NCI-H524 (cell line): ENCODE data around the gene RPS6KB1.
"Not testable (repeated sequence)": the region's sequence is repeated elsewhere in the genome, so short reads cannot be mapped to it uniquely, and the experiment has no call there.

Experiments
- DNase-seq, 2 experiments: peaks; one replicate each; lab custom pipeline; 2025; lab: John Stamatoyannopoulos, UW

Gene RPS6KB1

GRCh38 chr17:59941131-59941530, 48.2 kb downstream of the RPS6KB1 start:
- no peak for DNase-seq

GRCh38 chr17:59946433-59946832, 53.5 kb downstream of the RPS6KB1 start:
- DNase-seq: peak in 1 of 2 experiments; percentile 4

- DNase-seq: not testable (repeated sequence)
Observed at GRCh38 chr17:59947310-59947709, 54.4 kb downstream of the RPS6KB1 start.

GRCh38 chr17:59950049-59950448, 57.1 kb downstream of the RPS6KB1 start:
- no peak for DNase-seq

GRCh38 chr17:59954856-59955255, 61.9 kb downstream of the RPS6KB1 start:
- DNase-seq: no peak

GRCh38 chr17:59959574-59959973, 66.7 kb downstream of the RPS6KB1 start:
- DNase-seq: not testable (repeated sequence)

GRCh38 chr17:59962739-59963318, 69.9 kb downstream of the RPS6KB1 start:
- DNase-seq: no peak

GRCh38 chr17:59963738-59964481, 71.0 kb downstream of the RPS6KB1 start:
- peak; percentile 35 to 53 for DNase-seq

- peak; percentile 64 to 85 for DNase-seq
Observed at GRCh38 chr17:59964482-59965328, 71.8 kb downstream of the RPS6KB1 start, which contains the start of gene RNFT1. RNFT1 (minus strand) TSS chr17:59964740; CDS start chr17:59964663, 77 bp downstream.

GRCh38 chr17:59971771-59972170, 78.8 kb downstream of the RPS6KB1 start:
- not testable (repeated sequence) for DNase-seq

- no peak for DNase-seq
Observed at GRCh38 chr17:59972778-59973177, 79.9 kb downstream of the RPS6KB1 start.

GRCh38 chr17:59973483-59973882, 80.6 kb downstream of the RPS6KB1 start:
- not testable (repeated sequence) for DNase-seq

GRCh38 chr17:59975166-59975565, 82.2 kb downstream of the RPS6KB1 start:
- DNase-seq: not testable (repeated sequence)

- not testable (repeated sequence) for DNase-seq
Observed at GRCh38 chr17:59996608-59997007, 103.7 kb downstream of the RPS6KB1 start.
